ENCODE results near the gene ELP1. TPM values are rescaled to one million over a fixed set of nuclear protein-coding genes. Genes with fewer than 3 reads are reported as not detected.

The ELP1 gene
- total RNA-seq, 1 donor from 2014 or later: 48.9 TPM

DNA sequence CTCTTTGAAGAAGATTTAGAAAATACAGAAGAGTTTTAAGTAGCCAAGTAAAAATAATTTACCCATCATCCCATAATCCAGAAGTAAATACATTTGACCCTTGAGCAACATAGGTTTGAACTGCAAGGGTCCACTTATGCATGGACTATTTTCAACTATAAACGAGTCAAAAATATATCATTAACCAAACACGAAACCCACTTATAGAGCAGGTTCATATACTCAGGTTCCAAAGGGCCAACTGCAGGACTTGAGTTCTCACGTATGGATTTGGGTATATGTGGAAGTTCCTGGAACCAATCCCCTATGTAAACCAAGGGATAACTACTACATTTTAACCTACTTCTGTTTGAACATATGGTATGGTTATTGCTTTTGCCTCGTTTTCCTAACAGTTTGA, 6.1 kb upstream of the ELP1 start:
- H3K36me3 Mint-ChIP-seq (ENCODE audit: low read depth): no peaks in the 10 kb centered on the region
- DNase-seq (ENCODE audit: low read depth, low spot score): no peak
- H3K9me3 Mint-ChIP-seq: no peaks in the 10 kb centered on the region
- no peak overlapping the region for H3K27ac Mint-ChIP-seq (ENCODE audit: unreplicated experiment)
- no peak overlapping the region for H3K4me3 Mint-ChIP-seq
- peaks cover 5% of the 10 kb centered on the region for H3K4me1 Mint-ChIP-seq
- H3K27me3 Mint-ChIP-seq (ENCODE audit: low read depth): no peaks in the 10 kb centered on the region
- TF ChIP-seq, protein P1, sequence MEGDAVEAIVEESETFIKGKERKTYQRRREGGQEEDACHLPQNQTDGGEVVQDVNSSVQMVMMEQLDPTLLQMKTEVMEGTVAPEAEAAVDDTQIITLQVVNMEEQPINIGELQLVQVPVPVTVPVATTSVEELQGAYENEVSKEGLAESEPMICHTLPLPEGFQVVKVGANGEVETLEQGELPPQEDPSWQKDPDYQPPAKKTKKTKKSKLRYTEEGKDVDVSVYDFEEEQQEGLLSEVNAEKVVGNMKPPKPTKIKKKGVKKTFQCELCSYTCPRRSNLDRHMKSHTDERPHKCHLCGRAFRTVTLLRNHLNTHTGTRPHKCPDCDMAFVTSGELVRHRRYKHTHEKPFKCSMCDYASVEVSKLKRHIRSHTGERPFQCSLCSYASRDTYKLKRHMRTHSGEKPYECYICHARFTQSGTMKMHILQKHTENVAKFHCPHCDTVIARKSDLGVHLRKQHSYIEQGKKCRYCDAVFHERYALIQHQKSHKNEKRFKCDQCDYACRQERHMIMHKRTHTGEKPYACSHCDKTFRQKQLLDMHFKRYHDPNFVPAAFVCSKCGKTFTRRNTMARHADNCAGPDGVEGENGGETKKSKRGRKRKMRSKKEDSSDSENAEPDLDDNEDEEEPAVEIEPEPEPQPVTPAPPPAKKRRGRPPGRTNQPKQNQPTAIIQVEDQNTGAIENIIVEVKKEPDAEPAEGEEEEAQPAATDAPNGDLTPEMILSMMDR (conservative IDR thresholded peaks at IDR 0.05): no peak

DNA sequence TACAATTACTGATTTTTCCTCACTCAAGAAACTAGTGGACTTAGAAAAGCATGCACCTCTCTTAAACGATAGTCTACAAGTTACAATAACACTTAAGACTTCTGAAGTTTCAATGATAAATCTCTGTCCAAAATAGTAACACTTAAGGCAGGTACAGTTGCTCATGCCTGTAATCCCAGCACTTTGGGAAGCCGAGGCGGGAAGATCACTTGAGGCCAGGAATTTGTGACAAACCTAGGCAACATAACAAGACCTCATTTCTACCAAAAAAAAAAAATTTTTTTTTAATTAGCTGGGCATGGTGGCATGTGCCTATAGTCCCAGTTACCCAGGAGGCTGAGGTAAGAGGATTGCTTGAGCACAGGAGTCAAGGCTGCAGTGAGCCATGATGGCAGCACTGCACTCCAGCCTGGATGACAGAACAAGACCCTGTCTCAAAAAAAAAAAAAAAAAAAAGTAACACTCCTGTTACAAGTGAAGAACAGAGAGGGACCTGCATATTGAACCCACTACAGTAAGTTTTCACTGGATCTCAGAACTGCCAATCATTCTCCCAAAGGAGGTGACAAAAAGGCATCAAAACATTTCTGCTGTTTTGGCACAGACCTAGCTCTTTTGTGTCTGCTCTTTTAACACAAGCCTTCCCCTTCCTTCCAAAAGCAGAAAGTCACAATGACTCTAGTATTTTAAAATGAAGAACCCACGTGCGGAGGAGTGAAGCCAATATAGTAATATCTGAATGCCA, 3.8 kb upstream of the ELP1 start:
- no peak overlapping the region for H3K27ac Mint-ChIP-seq (ENCODE audit: unreplicated experiment)
- DNase-seq (ENCODE audit: low read depth, low spot score): no peak
- peaks cover 18% of the 10 kb centered on the region for H3K4me1 Mint-ChIP-seq
- no peaks in the 10 kb centered on the region for H3K27me3 Mint-ChIP-seq (ENCODE audit: low read depth)
- H3K36me3 Mint-ChIP-seq (ENCODE audit: low read depth): no peaks in the 10 kb centered on the region
- TF ChIP-seq, protein P1 (conservative IDR thresholded peaks at IDR 0.05): no peak
- H3K4me3 Mint-ChIP-seq: peak overlapping the region; percentile 1
- H3K9me3 Mint-ChIP-seq: no peaks in the 10 kb centered on the region

DNA sequence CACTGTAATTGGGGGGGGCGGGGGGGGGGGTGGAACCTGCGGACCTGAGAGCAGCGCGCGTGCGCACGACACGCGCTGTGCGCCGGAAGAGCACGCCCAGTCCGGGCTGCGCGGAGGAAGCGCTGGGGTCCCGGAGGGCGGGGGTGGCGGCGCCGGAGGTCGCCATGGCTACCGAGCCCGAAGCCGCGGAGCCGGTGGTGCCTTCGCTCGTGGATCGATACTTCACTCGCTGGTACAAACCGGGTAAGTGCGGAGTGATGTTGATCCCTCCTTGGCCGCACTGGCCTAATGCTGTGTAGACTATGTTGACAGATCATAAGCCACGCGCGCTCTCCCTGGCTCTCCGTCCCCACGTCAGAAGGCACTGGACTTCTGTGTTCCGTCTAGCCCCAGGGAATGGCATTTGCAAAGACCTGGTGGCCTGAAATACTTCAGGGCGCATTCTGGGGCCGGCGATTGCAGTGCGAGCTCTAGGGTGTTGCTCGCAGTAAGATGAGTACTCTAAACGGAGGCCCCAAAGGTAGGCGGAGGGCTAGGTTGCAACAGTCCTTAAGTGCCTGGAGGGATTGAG, 484 bp upstream of the ELP1 start, which contains the start of gene ABITRAM:
TSS of gene ABITRAM (plus strand) at position 78 of the 571 bp plus-strand sequence. CDS start at position 165, 87 bp downstream.
- TF ChIP-seq, protein P1 (conservative IDR thresholded peaks at IDR 0.05): no peak
- peak within 1 kb of the TSS; percentile 98 for H3K27ac Mint-ChIP-seq (ENCODE audit: unreplicated experiment)
- no peaks in the 10 kb centered on the region for H3K36me3 Mint-ChIP-seq (ENCODE audit: low read depth)
- H3K27me3 Mint-ChIP-seq (ENCODE audit: low read depth): no peaks in the 10 kb centered on the region
- peaks cover 30% of the 10 kb centered on the region for H3K4me1 Mint-ChIP-seq
- DNase-seq (ENCODE audit: low read depth, low spot score): peak; percentile 62
- H3K9me3 Mint-ChIP-seq: no peaks in the 10 kb centered on the region
- H3K4me3 Mint-ChIP-seq: peak within 1 kb of the TSS; percentile 100

DNA sequence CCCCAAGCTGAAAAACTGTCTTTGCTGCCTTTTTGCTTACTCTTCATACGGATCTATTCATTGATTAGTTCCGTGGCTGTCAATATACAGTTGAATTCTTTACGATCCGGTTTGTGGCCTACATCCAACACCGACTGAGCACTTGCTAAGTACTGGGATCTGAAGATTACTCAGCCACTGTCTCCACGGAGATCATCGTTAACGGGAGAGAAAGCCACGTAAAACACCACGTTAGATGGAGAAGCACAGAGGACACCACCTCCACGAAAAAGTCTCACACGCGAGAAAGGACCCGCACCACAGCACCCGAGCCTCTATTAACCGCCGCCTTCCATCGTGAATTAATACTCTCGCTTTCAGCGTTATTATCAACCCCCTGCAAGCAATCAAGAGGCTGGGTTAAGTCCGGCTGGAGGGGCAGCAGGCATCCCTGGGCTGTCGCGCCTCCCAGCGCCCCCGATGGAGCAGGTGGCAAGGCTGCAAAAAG, 650 bp downstream of the ELP1 start:
- Mint-ChIP-seq H3K9me3 (no peaks in the 10 kb centered on the region), H3K4me3 (peak overlapping the region; percentile 100), H3K4me1 (peaks cover 30% of the 10 kb centered on the region), H3K36me3 (ENCODE audit: low read depth) (peaks cover 1% of the 10 kb centered on the region), H3K27me3 (ENCODE audit: low read depth) (no peaks in the 10 kb centered on the region), H3K27ac (ENCODE audit: unreplicated experiment) (peak overlapping the region; percentile 97)
- TF ChIP-seq, protein P1 (conservative IDR thresholded peaks at IDR 0.05): no peak
- DNase-seq (ENCODE audit: low read depth, low spot score): no peak

DNA sequence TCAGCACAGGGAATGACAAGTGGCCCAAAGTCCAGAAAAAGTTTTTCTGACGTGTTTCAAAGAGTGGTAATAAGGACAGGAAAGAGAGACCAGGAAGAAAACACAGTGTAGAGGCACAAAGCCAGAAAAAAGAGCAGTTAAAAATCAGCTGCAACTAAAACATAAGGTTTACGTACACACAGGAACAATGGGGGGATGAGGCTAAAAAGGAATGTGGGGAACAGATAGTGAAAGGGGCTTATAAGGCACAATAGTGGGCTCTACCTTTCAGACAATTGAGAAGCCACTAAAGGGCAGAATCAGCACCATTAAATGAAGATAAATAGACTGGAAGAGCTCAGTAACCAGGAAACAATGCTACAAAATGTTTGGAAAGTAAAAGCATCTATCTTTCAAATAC, 5.5 kb downstream of the ELP1 start:
- Mint-ChIP-seq H3K4me3 (no peak overlapping the region), H3K36me3 (ENCODE audit: low read depth) (peaks cover 11% of the 10 kb centered on the region), H3K4me1 (peaks cover 19% of the 10 kb centered on the region), H3K27ac (ENCODE audit: unreplicated experiment) (no peak overlapping the region), H3K9me3 (no peaks in the 10 kb centered on the region), H3K27me3 (ENCODE audit: low read depth) (no peaks in the 10 kb centered on the region)
- DNase-seq (ENCODE audit: low read depth, low spot score): no peak
- TF ChIP-seq, protein P1 (conservative IDR thresholded peaks at IDR 0.05): no peak
